Heart left ventricle (tissue), 16 donors: Measurements from ENCODE around the gene SRGAP1. TPM values are rescaled to one million over a fixed set of nuclear protein-coding genes. Genes with fewer than 3 reads are reported as not detected.
A peak's percentile ranks its signal among the peaks of the same experiment; 100 is the strongest.

ENCODE experiments used
- ATAC-seq, 4 donors: fragments of 200-7000 bp; cut with Tn5 transposase; one replicate each; pipeline ENCODE4 v1.9.1; 2020 to 2022; ENCODE audit warnings: moderate library complexity in 4 of 4, mild to moderate bottlenecking in 3 of 4, moderate number of reproducible peaks in 1 of 4
- DNase-seq, 5 donors: peaks; one replicate each; pipeline ENCODE4 v3.0.0-alpha.2; 2020
- H3K27ac ChIP-seq, 12 donors: fragments of 200-600 bp; sonication (generic) in 4 of 12; one replicate each; pipeline versions ENCODE4 v1.5.0 to v1.8.0; 2016 to 2022; ENCODE audit warnings: mild to moderate bottlenecking in 2 of 12
- H3K27me3 ChIP-seq, 9 donors: fragments of 200-600 bp; sonication (generic) in 2 of 9; one replicate each; pipeline versions ENCODE4 v1.5.1 to v1.8.0; 2016 to 2022; ENCODE audit warnings: mild to moderate bottlenecking in 3 of 9
- H3K36me3 ChIP-seq, 9 donors: fragments of 200-600 bp; sonication (generic) in 2 of 9; one replicate each; pipeline versions ENCODE4 v1.5.0 to v1.8.0; 2018 to 2022; ENCODE audit warnings: mild to moderate bottlenecking in 2 of 9
- H3K4me1 ChIP-seq, 12 donors: fragments of 200-600 bp; sonication (generic) in 4 of 12; one replicate each; pipeline versions ENCODE4 v1.5.0 to v1.8.0; 2016 to 2022; ENCODE audit warnings: mild to moderate bottlenecking in 3 of 12
- H3K4me3 ChIP-seq, 12 donors: fragments of 200-600 bp; sonication (generic) in 4 of 12; one replicate each; pipeline versions ENCODE4 v1.5.0 to v1.8.0; 2017 to 2022; ENCODE audit warnings: mild to moderate bottlenecking in 9 of 12, moderate library complexity in 4 of 12
- H3K9me3 ChIP-seq, 12 donors: fragments of 200-600 bp; sonication (generic) in 4 of 12; one replicate each; pipeline versions ENCODE4 v1.5.0 to v1.8.0; 2016 to 2022; ENCODE audit warnings: mild to moderate bottlenecking in 1 of 12
- POLR2A ChIP-seq, 2 donors: fragments of 450-650 bp; IDR thresholded peaks; one replicate each; pipeline ENCODE4 v1.6.1; 2017; ENCODE audit warnings: antibody characterized with exemption in 2 of 2, mild to moderate bottlenecking in 2 of 2, moderate library complexity in 2 of 2
- WGBS, 4 donors: extraction: QIAGEN DNeasy Blood & Tissue Kit in 2 of 4; methylation state at CpG; one replicate each; pipeline versions ENCODE4 v1.1.5 to v1.1.7; 2013 to 2018; 5-methylcytosine and 5-hydroxymethylcytosine counted together
- intact Hi-C, 10 donors: fragments of 100-400 bp; cut with DNase I; formaldehyde crosslinking; loops; one replicate each; pipeline versions ENCODE4 v1.11.1 to v1.14.2; 2022
- polyA plus RNA-seq, 2 donors: library from polyadenylated mRNA; stranded (reverse); fragments of 200-250 nt; gene quantifications; one replicate each; pipeline ENCODE4 v1.2.3, GENCODE V29; 2013
- total RNA-seq, 9 donors: library from RNA; depleted of rRNA in 2 of 9; stranded (reverse); fragments of >200 nt in 2 of 9; fragmentation: NEBNext Ultra II Directional in 3 of 9; extraction: Animal tissue kit (Norgen Biotek cat#: 25700) in 3 of 9; gene quantifications; one replicate each; pipeline versions ENCODE4 v1.1.0 to v1.2.4, GENCODE V29; 2016 to 2023
- TF ChIP-seq, protein P1 (sequence below), 12 donors: fragments of 200-600 bp; sonication (generic) in 4 of 12; IDR thresholded peaks; one replicate each; pipeline versions ENCODE4 v1.5.0 to v1.8.0; 2018 to 2022; ENCODE audit warnings: antibody characterized with exemption in 12 of 12, mild to moderate bottlenecking in 5 of 12
- donor health status: ischemic (EF 13 %, LVEDD 7.1; RV severe dilation, severe dysfunction).
- donor health status: healthy with polysubstance abuse.
- donor health status: DM: no; HTN: yes; CAD: no.
- donor health status: DM: no; HTN: no; CAD: no.
- donor health status: ischemic (EF 25% LVEDD 6.9; RV normal size, moderate dysfunction).
- donor health status: ischemic (EF 25% LVEDD 5.7; RV mildly dilated, moderate dysfunction).
- donor health status: healthy.
- donor health status: DM: yes; HTN: yes; CAD: no.
- donor health status: ischemic (EF 35%, LVEDD 5.7; RV mildly dilated, moderate dysfunction).
- donor health status: nonischemic (EF 11% LVEDD 7.7; RV severe dilation, severe dysfunction).
- donor health status: DM: yes; HTN: yes; CAD: no.
- donor health status: PGD.
- donor health status: ischemic (EF 29% LVEDD 5.4; RV normal size, mild dysfunction).
- donor health status: nonischemic (EF 23%, LVEDD 6.1; RV moderate dilation, normal function).

Gene SRGAP1
- total and polyA plus RNA-seq, 11 donors, result 1.3 to 10.6 (median 4.5) TPM

DNA sequence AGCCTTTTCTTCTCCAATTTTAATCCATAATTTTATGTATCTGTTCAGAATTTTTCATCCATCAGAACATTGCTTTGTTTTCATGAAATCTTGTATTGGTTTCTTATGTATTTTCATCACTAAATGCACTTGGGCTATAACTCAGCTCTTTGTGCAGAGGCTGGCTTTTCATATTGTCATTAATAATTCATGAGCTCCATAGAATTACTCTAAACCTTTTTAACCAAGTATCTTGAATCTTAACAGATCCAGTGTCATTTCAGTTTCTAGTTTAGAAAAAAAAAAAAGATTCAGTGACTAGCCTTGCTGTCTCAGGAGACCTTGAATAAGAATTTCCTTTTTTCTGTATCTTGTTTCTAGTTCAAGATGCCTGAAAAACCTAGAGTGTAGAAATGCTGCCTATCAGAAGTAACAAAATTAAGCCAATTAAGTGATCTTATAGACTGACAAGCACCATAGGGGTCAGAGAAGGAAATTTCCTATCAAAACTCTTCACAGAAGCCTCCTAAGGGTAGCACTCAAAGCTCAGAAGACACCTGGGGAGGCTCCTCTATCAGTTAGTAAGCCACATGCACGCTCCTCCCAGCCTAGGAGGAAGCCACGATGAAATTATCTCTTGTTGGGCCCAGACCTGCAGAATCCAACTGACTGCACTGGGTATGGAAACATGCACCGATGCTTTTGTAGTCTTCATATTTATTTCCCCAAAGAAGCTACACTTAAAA, 214.2 kb downstream of the SRGAP1 start:
- ATAC-seq, result no peak
- no peak overlapping the region for H3K4me3 ChIP-seq
- intact Hi-C loops, result no loop called here
- TF ChIP-seq POLR2A (IDR thresholded peaks at IDR 0.05), result no peak
- TF ChIP-seq, protein P1, sequence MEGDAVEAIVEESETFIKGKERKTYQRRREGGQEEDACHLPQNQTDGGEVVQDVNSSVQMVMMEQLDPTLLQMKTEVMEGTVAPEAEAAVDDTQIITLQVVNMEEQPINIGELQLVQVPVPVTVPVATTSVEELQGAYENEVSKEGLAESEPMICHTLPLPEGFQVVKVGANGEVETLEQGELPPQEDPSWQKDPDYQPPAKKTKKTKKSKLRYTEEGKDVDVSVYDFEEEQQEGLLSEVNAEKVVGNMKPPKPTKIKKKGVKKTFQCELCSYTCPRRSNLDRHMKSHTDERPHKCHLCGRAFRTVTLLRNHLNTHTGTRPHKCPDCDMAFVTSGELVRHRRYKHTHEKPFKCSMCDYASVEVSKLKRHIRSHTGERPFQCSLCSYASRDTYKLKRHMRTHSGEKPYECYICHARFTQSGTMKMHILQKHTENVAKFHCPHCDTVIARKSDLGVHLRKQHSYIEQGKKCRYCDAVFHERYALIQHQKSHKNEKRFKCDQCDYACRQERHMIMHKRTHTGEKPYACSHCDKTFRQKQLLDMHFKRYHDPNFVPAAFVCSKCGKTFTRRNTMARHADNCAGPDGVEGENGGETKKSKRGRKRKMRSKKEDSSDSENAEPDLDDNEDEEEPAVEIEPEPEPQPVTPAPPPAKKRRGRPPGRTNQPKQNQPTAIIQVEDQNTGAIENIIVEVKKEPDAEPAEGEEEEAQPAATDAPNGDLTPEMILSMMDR (IDR thresholded peaks at IDR 0.05), result no peak
- H3K4me1 ChIP-seq, result peaks cover 0 to 6% (median 0%) of the 10 kb centered on the region in 12 donors
- no peak overlapping the region for H3K27ac ChIP-seq
- no peaks in the 10 kb centered on the region for H3K27me3 ChIP-seq
- H3K9me3 ChIP-seq, result no peaks in the 10 kb centered on the region
- no peak for DNase-seq
- no peaks in the 10 kb centered on the region for H3K36me3 ChIP-seq
- 88 to 93% (median 90%) methylated on average over 3 of the region's 3 CpGs for WGBS, 4 donors

DNA sequence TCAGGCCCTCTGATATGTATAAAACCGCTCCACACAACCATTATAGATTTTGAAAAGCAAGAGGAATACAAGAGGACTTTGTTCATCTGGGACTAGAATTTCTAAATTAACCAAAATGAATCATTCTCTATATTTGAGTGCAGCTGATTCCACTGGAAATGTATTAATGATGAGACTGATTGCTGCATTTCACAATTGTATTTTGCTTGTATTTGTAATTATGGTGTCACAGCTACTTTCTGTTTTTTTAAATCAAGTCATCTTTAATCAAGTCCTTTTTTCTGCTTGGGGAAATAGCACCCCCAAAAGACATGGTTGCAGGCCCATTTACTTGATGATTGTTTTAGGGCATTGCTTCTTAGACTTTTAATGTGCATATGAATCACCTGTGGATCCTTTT, 215.2 kb downstream of the SRGAP1 start:
- DNase-seq (no peak), ATAC-seq (no peak)
- no peak overlapping the region for H3K4me3 ChIP-seq
- H3K36me3 ChIP-seq, result peaks cover 0 to 2% (median 0%) of the 10 kb centered on the region in 9 donors
- TF ChIP-seq POLR2A (IDR thresholded peaks at IDR 0.05), result no peak
- TF ChIP-seq, protein P1 (IDR thresholded peaks at IDR 0.05), result no peak
- intact Hi-C loops, result no loop called here
- peaks cover 0 to 7% (median 0%) of the 10 kb centered on the region in 12 donors for H3K4me1 ChIP-seq
- WGBS, 4 donors, result 90 to 96% (median 92%) methylated on average over 1 of the region's 1 CpG
- no peaks in the 10 kb centered on the region for H3K27me3 ChIP-seq
- H3K9me3 ChIP-seq, result no peaks in the 10 kb centered on the region
- H3K27ac ChIP-seq, result no peak overlapping the region

DNA sequence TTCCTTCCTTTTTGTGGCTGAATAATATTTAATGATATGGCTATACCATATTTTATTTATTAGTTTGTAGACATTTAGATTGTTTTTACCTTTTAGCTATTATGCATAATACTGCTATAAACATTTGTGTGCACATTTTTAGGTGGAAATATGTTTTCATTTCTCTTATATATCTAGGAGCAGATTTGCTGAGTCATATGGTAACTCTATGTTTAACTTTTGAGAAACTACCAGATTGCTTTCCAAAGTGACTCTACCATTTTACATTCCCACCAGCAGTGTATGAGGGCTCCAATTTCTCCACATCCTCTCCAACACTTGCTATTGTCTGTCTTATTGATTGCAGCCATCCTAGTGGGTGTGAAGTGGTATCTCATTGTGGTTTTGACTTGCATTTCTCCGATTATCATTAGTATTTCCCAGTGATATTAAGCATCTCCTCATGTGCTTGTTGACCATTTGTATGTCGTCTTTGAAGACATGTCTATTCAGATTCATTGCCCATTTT, 217.4 kb downstream of the SRGAP1 start:
- no peaks in the 10 kb centered on the region for H3K9me3 ChIP-seq
- TF ChIP-seq, protein P1 (IDR thresholded peaks at IDR 0.05), result no peak
- TF ChIP-seq POLR2A (IDR thresholded peaks at IDR 0.05), result no peak
- H3K27me3 ChIP-seq, result no peaks in the 10 kb centered on the region
- WGBS, 4 donors, result 96 to 98% (median 97%) methylated on average over 2 of the region's 2 CpGs
- ATAC-seq (no peak), DNase-seq (no peak)
- H3K36me3 ChIP-seq, result peaks cover 0 to 21% (median 5%) of the 10 kb centered on the region in 9 donors
- H3K4me3 ChIP-seq, result no peak overlapping the region
- peaks cover 0 to 7% (median 0%) of the 10 kb centered on the region in 12 donors for H3K4me1 ChIP-seq
- H3K27ac ChIP-seq, result no peak overlapping the region
- intact Hi-C loops, result no loop called here

DNA sequence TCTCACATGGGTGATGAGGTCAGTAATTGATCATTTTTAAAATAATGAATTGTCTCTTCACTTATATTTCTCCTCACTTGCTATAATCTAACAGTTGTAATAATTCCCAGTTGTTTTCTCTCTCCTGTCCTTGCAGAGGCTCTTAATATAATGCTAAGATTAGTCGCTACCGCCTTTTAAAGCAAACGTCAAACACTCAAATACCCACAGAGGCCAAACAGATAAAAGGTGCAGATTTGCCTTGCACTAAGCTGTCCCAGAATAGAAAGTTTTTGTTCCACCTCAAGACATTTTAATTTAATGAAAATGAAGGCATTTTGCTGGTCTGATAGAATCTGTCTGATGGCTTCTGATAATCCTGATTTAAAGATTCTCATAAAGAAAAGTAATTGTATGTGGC, 218.6 kb downstream of the SRGAP1 start:
- Histone ChIP-seq H3K27ac (no peak overlapping the region), H3K36me3 (peaks cover 0 to 25% (median 5%) of the 10 kb centered on the region in 9 donors), H3K4me1 (peaks cover 0 to 7% (median 0%) of the 10 kb centered on the region in 12 donors), H3K27me3 (no peaks in the 10 kb centered on the region), H3K9me3 (no peaks in the 10 kb centered on the region), H3K4me3 (peak overlapping the region in 3 of 12 donors; percentile 2 to 22 (median 18))
- intact Hi-C loops, result no loop called here
- 47 to 64% (median 59%) methylated on average over 3 of the region's 3 CpGs for WGBS, 4 donors
- DNase-seq, result no peak
- no peak for ATAC-seq
- TF ChIP-seq, protein P1 (IDR thresholded peaks at IDR 0.05), result no peak
- no peak for TF ChIP-seq POLR2A (IDR thresholded peaks at IDR 0.05)
